Pulmonary artery endothelial cell (primary cell): Measurements from ENCODE around the gene OR4C6. TPM values are rescaled to one million over a fixed set of nuclear protein-coding genes. Genes with fewer than 3 reads are reported as not detected.

Experiments used
- DNase-seq: peaks from one replicate; pipeline ENCODE4 v3.0.0-alpha.2; 2011; ENCODE audit warnings: low read depth, low spot score
- total RNA-seq: library from RNA; depleted of rRNA; stranded (reverse); fragments of >200 nt; gene quantifications from 2 replicates; pipeline ENCODE4 v1.2.3, GENCODE V29; 2014

OR4C6 gene
- total RNA-seq, result not detected in 2 replicates

DNA sequence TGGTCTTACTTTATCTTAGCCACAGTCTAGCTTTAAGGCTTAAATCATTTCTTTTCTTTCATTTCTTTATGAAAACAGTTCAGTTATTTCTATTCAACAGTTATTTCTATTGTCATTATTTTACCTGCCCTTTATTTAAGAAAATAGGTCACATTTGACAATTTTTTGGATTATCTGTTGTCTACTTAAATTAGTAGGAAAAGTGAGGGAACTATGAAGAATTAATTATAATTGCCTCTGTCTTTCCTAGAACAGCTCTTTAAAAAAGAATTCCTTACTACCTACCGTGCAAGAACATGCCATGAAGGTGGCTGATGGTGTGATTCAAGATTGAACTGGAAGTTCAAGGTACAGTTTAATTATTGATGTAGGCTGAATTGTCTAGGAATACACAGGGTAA lies at the start of gene OR4C6:
TSS of gene OR4C6 (plus strand) at position 301 of the 400 bp plus-strand sequence. CDS start 2,966 bp downstream, outside the sequence.
- no peak for DNase-seq

DNA sequence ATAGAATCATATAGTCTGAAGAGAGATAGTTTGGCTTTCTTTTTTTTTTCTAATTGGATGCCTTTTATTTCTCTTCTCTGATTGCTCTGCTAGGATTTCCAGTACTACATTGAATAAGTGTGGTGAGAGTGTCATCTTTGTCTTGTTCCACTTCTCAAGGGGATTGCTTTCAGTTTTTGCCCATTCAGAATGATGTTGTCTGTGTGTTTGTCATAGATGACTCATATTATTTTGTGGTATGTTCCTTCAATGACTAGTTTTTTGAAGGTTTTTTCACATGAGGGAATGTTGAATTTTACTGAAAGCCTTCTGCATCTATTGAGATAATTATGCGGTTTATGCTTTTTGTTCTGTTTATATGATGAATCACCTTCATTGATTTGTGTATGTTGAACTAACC lies 37.5 kb upstream of the OR4C6 start:
- DNase-seq, result no peak

DNA sequence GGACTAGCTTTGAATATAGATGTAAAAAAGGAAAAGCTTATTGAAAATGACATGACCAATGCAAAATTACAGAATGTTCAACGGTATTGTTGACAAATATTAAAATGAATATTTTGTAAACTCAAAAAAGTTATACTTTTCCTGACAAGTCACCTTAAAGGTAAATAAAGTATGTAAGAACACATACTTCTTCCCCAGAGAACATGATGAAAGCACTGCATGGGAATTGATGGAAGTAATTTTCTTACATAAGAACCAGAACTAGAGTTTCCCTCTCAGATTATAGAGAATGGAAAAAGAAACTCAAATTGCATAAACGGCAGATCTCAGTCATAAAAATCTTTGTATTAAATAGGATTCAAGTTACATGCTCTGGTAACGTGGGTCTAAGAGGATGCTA lies 27.2 kb upstream of the OR4C6 start, which contains the start of gene OR4P4:
TSS of gene OR4P4 (plus strand) at position 301 of the 400 bp plus-strand sequence.
- no peak for DNase-seq

DNA sequence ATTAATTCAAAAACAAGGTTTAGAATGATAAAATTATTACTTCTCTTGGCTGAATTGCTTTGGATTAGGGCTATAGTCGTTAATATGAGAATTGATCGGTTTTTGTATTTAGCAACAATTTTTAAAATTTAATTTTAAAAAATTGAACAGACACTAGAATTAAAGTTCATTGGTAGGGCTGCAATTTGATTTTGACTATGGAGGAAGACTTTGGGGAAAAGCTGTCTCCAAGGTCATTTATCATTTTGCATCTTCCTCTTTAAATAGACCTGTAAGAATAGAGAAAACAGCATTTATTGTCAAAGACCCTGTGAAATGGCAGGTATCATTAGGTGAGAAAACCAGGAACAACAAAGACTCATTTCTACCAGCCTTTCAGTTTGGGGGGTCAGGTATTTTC lies 14.0 kb upstream of the OR4C6 start, which contains the start of gene OR4S2:
TSS of gene OR4S2 (plus strand) at position 301 of the 400 bp plus-strand sequence. CDS start 2,577 bp downstream, outside the sequence.
- DNase-seq, result no peak

DNA sequence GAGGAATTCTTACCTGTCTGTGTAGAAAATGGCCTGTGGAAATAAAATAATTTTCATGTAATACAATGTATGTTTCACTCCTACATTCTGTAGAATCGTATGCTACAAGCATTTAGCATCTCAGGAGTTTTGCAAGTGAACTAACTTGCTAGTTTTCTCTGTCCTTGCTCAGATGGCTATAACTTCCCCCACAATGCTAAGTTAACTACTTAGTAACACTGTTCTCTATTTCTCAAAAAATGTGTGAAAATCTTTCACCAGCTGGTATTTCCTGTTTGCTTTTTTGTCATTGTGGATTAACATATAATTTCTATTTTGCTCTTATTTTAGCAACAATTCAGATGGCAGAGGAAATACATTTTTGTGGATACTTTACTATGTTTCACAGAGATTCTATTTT lies 9.4 kb upstream of the OR4C6 start:
- no peak for DNase-seq

DNA sequence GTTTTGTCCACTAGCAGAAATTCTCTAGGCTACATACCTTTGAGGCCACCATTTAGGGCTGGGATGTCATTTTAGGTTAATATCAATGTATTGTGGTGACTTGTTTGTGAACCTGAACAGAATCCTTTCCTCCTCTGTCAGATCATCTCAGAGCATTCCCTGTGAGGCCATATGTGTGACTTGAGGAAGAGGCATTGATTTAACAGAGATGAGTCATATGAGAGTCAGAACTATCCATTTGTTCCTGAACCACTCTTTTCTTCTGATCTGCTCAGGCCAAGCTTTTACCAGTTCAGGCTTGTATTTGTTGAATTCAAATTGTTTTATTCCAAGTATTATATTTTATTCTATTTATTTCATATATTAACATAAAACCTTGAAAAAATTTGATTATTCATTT lies 6.9 kb upstream of the OR4C6 start:
- no peak for DNase-seq

DNA sequence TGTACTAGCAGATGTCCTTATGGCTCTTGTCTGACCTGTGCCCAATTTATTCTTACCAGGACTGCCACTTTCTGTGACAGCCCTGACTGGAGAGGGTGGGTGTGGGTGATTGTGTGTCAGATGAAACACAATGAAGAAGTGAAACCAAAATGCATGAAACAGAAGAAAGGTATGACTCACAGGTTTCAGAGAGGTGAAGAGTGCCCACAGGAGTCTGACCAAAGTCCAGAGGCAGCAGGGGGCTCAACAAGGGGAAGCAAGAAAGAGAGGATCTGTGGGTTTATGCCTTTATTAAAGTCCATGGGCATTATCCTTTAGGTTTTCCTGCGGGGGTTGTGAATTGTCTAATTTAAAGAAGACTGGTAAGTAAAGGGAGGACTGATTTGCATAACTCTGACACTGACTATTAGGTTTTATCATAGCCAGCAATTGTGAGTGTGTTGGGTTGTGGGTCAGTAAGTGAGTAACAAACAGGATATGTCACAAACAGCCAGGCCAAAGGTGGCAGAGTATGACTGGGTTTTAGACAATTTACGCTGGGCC lies 3.9 kb upstream of the OR4C6 start:
- no peak for DNase-seq

DNA sequence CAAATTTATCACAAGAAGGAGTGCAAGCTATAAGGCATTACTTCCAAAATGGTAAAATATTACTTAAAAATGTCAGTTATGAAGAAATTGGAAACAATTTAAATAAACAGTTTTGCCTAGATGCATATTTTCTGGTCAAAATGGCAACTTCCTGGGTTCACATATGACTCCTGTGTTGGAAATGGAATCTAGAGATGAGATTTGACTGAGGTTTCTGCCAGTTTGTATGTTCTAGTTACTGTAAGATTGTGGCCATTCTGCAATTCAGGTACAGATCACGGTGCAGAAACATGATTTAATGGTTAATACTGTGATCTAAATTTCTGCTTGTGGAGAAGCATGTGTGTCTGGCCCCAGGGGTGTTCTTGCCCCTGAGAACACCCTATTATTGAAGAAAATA lies 3.4 kb upstream of the OR4C6 start:
- DNase-seq, result no peak

DNA sequence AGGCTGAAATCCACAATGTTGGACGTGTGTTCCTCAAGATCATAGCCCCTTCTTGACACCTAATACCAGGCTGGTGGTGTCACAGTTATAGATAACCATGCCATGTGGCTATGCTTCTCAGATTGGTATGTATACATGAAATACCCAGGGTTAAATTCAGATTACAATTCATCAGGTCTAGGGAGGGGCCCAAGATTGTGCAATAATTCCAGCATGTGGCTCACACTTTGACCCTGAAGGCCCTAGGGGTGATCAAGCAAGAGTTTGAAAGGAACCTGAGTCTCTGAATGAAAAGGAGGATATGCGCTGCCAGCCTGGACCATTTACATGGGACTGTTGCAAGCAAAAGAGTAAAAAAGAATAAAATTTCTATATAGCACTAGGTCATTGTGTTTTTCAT lies 7.4 kb downstream of the OR4C6 start:
- DNase-seq, result no peak

DNA sequence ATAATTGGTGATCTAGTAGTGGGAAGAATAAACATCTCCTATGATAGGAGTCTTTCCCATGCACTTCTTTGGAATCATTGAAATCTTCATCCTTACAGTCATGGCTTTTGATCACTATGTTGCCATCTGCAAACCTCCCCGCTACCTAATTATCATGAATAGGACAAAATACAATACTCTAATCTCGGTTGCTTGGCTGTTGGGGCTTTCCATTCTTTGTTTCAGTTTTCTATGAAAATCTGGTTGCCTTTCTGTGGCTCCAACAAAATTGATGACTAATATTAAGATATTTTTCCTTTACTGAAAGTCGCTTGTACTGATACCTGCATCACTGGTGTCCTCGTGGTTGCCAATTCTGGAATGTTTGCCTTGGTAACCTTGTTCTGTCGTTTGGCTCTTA lies 11.9 kb downstream of the OR4C6 start:
- DNase-seq, result no peak

DNA sequence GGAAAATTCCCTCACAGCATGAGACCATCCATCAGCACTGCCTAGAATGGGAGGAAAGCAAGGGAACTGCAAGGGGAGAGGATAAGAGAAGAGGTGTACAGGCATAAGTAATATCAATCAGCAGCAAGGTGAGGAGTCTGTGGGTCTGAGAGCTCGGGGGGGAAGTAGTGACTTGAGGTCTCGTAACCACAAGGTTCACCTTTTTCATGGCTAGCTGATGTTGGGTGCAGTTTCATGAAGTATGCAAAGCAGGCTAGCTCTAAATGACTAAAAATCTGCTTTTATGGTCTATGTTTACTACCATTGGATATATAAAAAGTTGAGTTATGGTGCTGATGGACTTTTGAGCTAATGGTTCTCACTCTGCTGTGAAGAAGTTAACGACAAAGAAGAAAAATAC lies 35.8 kb downstream of the OR4C6 start:
- DNase-seq, result no peak

DNA sequence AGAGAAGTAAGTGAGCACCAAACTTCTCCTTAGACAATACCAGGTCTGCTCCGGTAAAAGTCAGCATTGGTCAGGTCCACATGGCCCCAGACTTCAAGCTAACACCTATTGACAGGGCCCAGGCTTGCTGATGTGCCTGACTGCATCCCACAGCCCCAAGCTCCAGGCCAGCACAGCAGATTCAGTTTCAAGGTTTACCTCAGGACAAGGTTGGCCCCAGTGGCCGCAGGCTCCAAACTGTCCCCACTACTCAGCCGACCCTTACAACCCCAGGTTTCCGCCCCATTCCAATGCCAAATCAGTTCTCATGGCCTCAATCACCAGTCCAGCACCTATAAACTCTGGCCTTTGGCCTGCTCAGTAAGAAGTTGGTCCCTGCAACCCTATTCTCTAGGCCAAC lies 39.4 kb downstream of the OR4C6 start:
- DNase-seq, result no peak

DNA sequence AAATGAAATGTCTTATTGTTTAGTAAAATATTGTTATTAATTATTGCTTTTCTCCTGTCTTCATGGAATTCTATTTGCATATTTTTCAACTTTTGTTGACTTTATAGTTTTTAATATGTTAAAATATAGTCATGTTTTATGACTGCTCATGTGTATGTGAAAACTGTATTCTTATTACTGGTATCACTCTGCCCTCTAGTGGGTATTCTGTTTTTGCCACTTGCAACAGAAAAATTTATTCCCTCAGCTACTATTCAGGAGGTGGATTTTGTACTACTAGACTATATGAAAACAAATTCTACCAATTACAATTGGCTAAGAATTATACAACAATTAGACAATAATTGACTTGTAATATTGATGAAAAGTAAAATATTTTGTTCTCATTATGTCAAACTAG lies 45.0 kb downstream of the OR4C6 start:
- no peak for DNase-seq

DNA sequence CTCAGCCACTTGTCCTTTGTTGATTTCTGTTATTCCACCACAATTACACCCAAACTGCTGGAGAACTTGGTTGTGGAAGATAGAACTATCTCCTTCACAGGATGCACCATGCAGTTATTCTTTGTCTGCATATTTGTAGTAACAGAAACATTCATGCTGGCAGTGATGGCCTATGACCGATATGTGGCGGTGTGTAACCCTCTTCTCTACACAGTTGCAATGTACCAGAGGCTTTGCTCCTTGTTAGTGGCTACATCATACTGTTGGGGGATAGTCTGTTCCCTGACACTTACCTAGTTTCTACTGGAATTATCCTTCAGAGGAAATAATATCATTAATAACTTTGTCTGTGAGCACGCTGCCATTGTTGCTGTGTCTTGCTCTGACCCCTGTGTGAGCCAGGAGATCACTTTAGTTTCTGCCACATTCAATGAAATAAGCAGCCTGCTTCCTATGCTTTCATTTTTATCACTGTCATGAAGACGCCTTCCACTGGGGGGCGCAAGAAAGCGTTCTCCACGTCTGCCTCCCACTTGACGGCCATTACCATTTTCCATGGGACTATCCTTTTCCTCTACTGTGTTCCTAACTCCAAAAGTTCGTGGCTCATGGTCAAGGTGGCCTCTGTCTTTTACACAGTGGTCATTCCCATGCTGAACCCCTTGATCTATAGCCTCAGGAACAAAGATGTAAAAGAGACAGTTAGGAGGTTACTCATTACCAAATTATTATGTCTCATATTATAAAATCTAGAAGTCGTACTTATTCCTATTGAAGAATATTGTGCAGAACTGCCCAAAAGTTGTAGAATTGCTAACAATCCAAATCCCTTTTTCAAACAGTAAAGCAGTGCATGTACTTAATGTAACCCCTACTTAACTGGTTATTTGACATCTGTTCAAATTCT lies 53.2 kb downstream of the OR4C6 start:
- DNase-seq, result no peak

Other genes starting within 250 kb of the OR4C6 start
- gene OR4C15, start 107.7 kb upstream of the OR4C6 start, total RNA-seq, result not detected in 2 replicates
- not detected in 2 replicates for gene OR4C16, start 90.1 kb upstream of the OR4C6 start, total RNA-seq
- gene OR4C11, start 54.6 kb upstream of the OR4C6 start, total RNA-seq, result not detected in 2 replicates
- not detected in 2 replicates for gene OR4P4, start 27.1 kb upstream of the OR4C6 start, total RNA-seq
- not detected in 2 replicates for gene OR4S2, start 13.9 kb upstream of the OR4C6 start, total RNA-seq
- not detected in 2 replicates for gene OR5D13, start 111.2 kb downstream of the OR4C6 start, total RNA-seq
- gene OR5D14, start 133.4 kb downstream of the OR4C6 start, total RNA-seq, result not detected in 2 replicates
- not detected in 2 replicates for gene OR5L1, start 149.2 kb downstream of the OR4C6 start, total RNA-seq
- not detected in 2 replicates for gene OR5D18, start 157.4 kb downstream of the OR4C6 start, total RNA-seq
- gene OR5L2, start 165.0 kb downstream of the OR4C6 start, total RNA-seq, result not detected in 2 replicates
- not detected in 2 replicates for gene OR5D16, start 176.6 kb downstream of the OR4C6 start, total RNA-seq
- gene TRIM51, start 221.1 kb downstream of the OR4C6 start, total RNA-seq, result not detected in 2 replicates